SHP77 (cell line): ENCODE results near the gene CD52.
"Not testable (repeated sequence)": the region's sequence is repeated elsewhere in the genome, so short reads cannot be mapped to it uniquely, and the experiment has no call there.

Source experiments
- DNase-seq, 2 experiments: peaks; one replicate each; lab custom pipeline; 2025; lab: John Stamatoyannopoulos, UW

Gene CD52

GRCh38 chr1:26302733-26303405, 14.9 kb upstream of the CD52 start:
- no peak for DNase-seq

GRCh38 chr1:26305667-26306289, 12.0 kb upstream of the CD52 start:
- no peak for DNase-seq

GRCh38 chr1:26306290-26307229, 11.2 kb upstream of the CD52 start, which contains the start of gene UBXN11:
UBXN11 (minus strand) TSS chr1:26306636; CDS start chr1:26302883, 3,753 bp downstream.
- DNase-seq, result peak; percentile 96 to 98

GRCh38 chr1:26307363-26307781, 10.4 kb upstream of the CD52 start:
- no peak for DNase-seq

GRCh38 chr1:26307966-26308899, 9.5 kb upstream of the CD52 start:
- not testable (repeated sequence) for DNase-seq

- no peak for DNase-seq
These were observed 3.3 kb upstream of the CD52 start for GRCh38 chr1:26314501-26314900.

GRCh38 chr1:26315874-26316850, 1.6 kb upstream of the CD52 start:
- DNase-seq, result no peak

GRCh38 chr1:26317146-26317545, 612 bp upstream of the CD52 start:
- DNase-seq, result no peak

- DNase-seq, result no peak
These were observed 743 bp downstream of the CD52 start for GRCh38 chr1:26318338-26319064.

- no peak for DNase-seq
These were observed 3.1 kb downstream of the CD52 start for GRCh38 chr1:26320896-26321295.

GRCh38 chr1:26321315-26322041, 3.7 kb downstream of the CD52 start:
- DNase-seq, result peak; percentile 59 to 76

GRCh38 chr1:26322042-26322331, 4.2 kb downstream of the CD52 start:
- DNase-seq, result no peak

- DNase-seq, result no peak
These were observed 5.6 kb downstream of the CD52 start for GRCh38 chr1:26323382-26323781.

- no peak for DNase-seq
These were observed 6.8 kb downstream of the CD52 start for GRCh38 chr1:26324550-26324949.

GRCh38 chr1:26327956-26328362, 10.2 kb downstream of the CD52 start:
- DNase-seq, result peak; percentile 89 to 94

- DNase-seq, result no peak
These were observed 10.8 kb downstream of the CD52 start for GRCh38 chr1:26328597-26328996.

GRCh38 chr1:26329380-26329779, 11.6 kb downstream of the CD52 start:
- not testable (repeated sequence) for DNase-seq

GRCh38 chr1:26330276-26330675, 12.5 kb downstream of the CD52 start:
- no peak for DNase-seq

GRCh38 chr1:26333312-26333711, 15.6 kb downstream of the CD52 start:
- DNase-seq, result not testable (repeated sequence)
